HCT116 (cell line): ENCODE measurements around the gene SPDL1. TPM values are rescaled to one million over a fixed set of nuclear protein-coding genes. Genes with fewer than 3 reads are reported as not detected.

Experiments
- ATAC-seq: fragments of 200-7000 bp; cut with Tn5 transposase; 2 replicates; pipeline ENCODE4 v1.9.1; 2020; ENCODE audit warnings: mild to moderate bottlenecking, moderate library complexity
- BruUV-seq: library from RNA; stranded (reverse); fragments of 400-500 nt; replicated peaks from 2 replicates; lab custom pipeline; 2021; lab: Mats Ljungman, UMichigan
- CTCF ChIA-PET: fragments of 300-600 bp; sonication (Branson Sonifier 250); formaldehyde crosslinking; loops from one replicate; lab custom pipeline; 2021; ENCODE audit warnings: antibody characterized with exemption; lab: Charles Lee
- POLR2A ChIA-PET: fragments of 300-600, 350-600 bp; sonication (Branson Sonifier 250); formaldehyde crosslinking; loops from one replicate; lab custom pipeline; 2021; ENCODE audit warnings: antibody characterized with exemption; lab: Charles Lee
- RAD21 ChIA-PET, 2 experiments: fragments of 300-600 bp; sonication (Branson Sonifier 250); formaldehyde crosslinking; loops; one replicate each; lab custom pipeline; 2023; ENCODE audit warnings: low total read pairs in 2 of 2; ENCODE audit not compliant: uncharacterized antibody in 2 of 2, unreplicated experiment in 2 of 2, low non-redundant PET in 1 of 2; lab: Charles Lee
- DNase-seq: peaks from one replicate; pipeline ENCODE4 v3.0.0-alpha.2; 2010; ENCODE audit warnings: low read depth, low spot score
- H2AFZ ChIP-seq: fragments of 200-600 bp; shearing (Covaris generic), sonication (generic); 2 replicates; pipeline ENCODE4 v1.6.1; 2017; ENCODE audit warnings: low read depth, mixed run types, mixed read lengths, antibody characterized with exemption, low read length; ENCODE audit not compliant: poor library complexity, severe bottlenecking
- H3K27ac ChIP-seq: 2 replicates; pipeline ENCODE4 v1.5.1; 2012; ENCODE audit warnings: low read depth, low read length
- H3K27me3 ChIP-seq: fragments of 200-600 bp; sonication (generic); 2 replicates; pipeline ENCODE4 v1.6.1; 2016; ENCODE audit warnings: mixed run types, low read length, mixed read lengths; ENCODE audit not compliant: insufficient read depth
- H3K36me3 ChIP-seq, 2 experiments: fragments of 200-500 bp in 1 of 2; fragments of 200-600 bp in 1 of 2; sonication (Bioruptor generic) in 1 of 2; sonication (generic) in 1 of 2; 2 replicates each; pipeline versions ENCODE4 v1.5.1 to v1.6.1; 2014 to 2016; ENCODE audit warnings: low read length in 2 of 2, inconsistent platforms in 1 of 2, mixed read lengths in 1 of 2, mixed run types in 1 of 2; ENCODE audit not compliant: insufficient read depth in 2 of 2, control insufficient read depth in 1 of 2
- H3K4me1 ChIP-seq, 2 experiments: fragments of 200-600 bp in 1 of 2; sonication (generic) in 1 of 2; 2 replicates each; pipeline versions ENCODE4 v1.5.1 to v1.6.1; 2012 to 2017; ENCODE audit warnings: low read length in 2 of 2, inconsistent platforms in 1 of 2, mild to moderate bottlenecking in 1 of 2, mixed read lengths in 1 of 2, mixed run types in 1 of 2, moderate library complexity in 1 of 2; ENCODE audit not compliant: insufficient read depth in 2 of 2, control insufficient read depth in 1 of 2
- H3K4me2 ChIP-seq: fragments of 200-600 bp; sonication (generic); 2 replicates; pipeline ENCODE4 v1.6.1; 2017; ENCODE audit warnings: mixed run types, low read length, mixed read lengths
- H3K4me3 ChIP-seq, 2 experiments: fragments of 200-600 bp in 1 of 2; sonication (generic) in 1 of 2; replicated peaks in 1 of 2; 2 replicates each; pipeline ENCODE4 v1.5.1; 2011 to 2016; ENCODE audit warnings: low read length in 2 of 2, control low read depth in 1 of 2, low read depth in 1 of 2, mild to moderate bottlenecking in 1 of 2, mixed read lengths in 1 of 2, mixed run types in 1 of 2
- H3K79me2 ChIP-seq: fragments of 200-600 bp; sonication (generic); 2 replicates; pipeline ENCODE4 v1.6.1; 2017; ENCODE audit warnings: mild to moderate bottlenecking, mixed run types, low read length, moderate library complexity, mixed read lengths; ENCODE audit not compliant: insufficient read depth
- H3K9ac ChIP-seq: fragments of 200-600 bp; sonication (generic); 2 replicates; pipeline ENCODE4 v1.6.1; 2016; ENCODE audit warnings: low read length, mixed read lengths
- H3K9me2 ChIP-seq: fragments of 200-600 bp; sonication (generic), shearing (Covaris generic); 2 replicates; pipeline ENCODE4 v1.6.1; 2017; ENCODE audit warnings: mixed run types, mild to moderate bottlenecking, moderate library complexity; ENCODE audit not compliant: insufficient read depth
- H3K9me3 ChIP-seq, 2 experiments: fragments of 200-500 bp in 1 of 2; fragments of 200-600 bp in 1 of 2; sonication (Bioruptor generic) in 1 of 2; sonication (generic) in 1 of 2; 2 replicates each; pipeline ENCODE4 v1.6.1; 2014 to 2017; ENCODE audit warnings: low read length in 2 of 2, mixed read lengths in 2 of 2, inconsistent platforms in 1 of 2, low read depth in 1 of 2, mild to moderate bottlenecking in 1 of 2, mixed run types in 1 of 2, moderate library complexity in 1 of 2; ENCODE audit not compliant: control insufficient read depth in 1 of 2, insufficient read depth in 1 of 2
- H4K20me1 ChIP-seq: fragments of 200-600 bp; sonication (generic), shearing (Covaris generic); 2 replicates; pipeline ENCODE4 v1.6.1; 2017; ENCODE audit warnings: mixed run types, mild to moderate bottlenecking, moderate library complexity; ENCODE audit not compliant: insufficient read depth
- CBX3 ChIP-seq: IDR thresholded peaks from 2 replicates; pipeline ENCODE4 v1.6.1; 2012; ENCODE audit warnings: low read depth
- CEBPB ChIP-seq: IDR thresholded peaks from 2 replicates; pipeline ENCODE4 v1.6.1; 2012; ENCODE audit warnings: low read depth
- CTCF ChIP-seq, 3 experiments: fragments of 200-600 bp in 1 of 3; sonication (generic) in 1 of 3; IDR thresholded peaks in 2 of 3; conservative IDR thresholded peaks in 1 of 3; 2 replicates each; pipeline ENCODE4 v1.5.1; 2012 to 2017; ENCODE audit warnings: low read depth in 2 of 3, low read length in 2 of 3, antibody characterized with exemption in 1 of 3, borderline replicate concordance in 1 of 3, control low read depth in 1 of 3, mild to moderate bottlenecking in 1 of 3, mixed read lengths in 1 of 3, mixed run types in 1 of 3, moderate library complexity in 1 of 3; ENCODE audit not compliant: insufficient read depth in 1 of 3
- EGR1 ChIP-seq: IDR thresholded peaks from 2 replicates; pipeline ENCODE4 v1.6.1; 2012; ENCODE audit warnings: low read depth
- ELF1 ChIP-seq: IDR thresholded peaks from 2 replicates; pipeline ENCODE4 v1.6.1; 2012; ENCODE audit warnings: low read depth, borderline replicate concordance
- EZH2phosphoT487 ChIP-seq: fragments of 200-600 bp; IDR thresholded peaks from 2 replicates; pipeline ENCODE4 v1.6.1; 2018; ENCODE audit warnings: antibody characterized with exemption, borderline replicate concordance
- FOSL1 ChIP-seq: IDR thresholded peaks from 2 replicates; pipeline ENCODE4 v1.6.1; 2012; ENCODE audit warnings: low read depth
- JUND ChIP-seq: IDR thresholded peaks from 2 replicates; pipeline ENCODE4 v1.6.1; 2012
- MAX ChIP-seq: IDR thresholded peaks from 2 replicates; pipeline ENCODE4 v1.6.1; 2012
- POLR2AphosphoS5 ChIP-seq: IDR thresholded peaks from 2 replicates; pipeline ENCODE4 v1.6.1; 2011; ENCODE audit warnings: mild to moderate bottlenecking, low read depth, low read length, moderate library complexity
- REST ChIP-seq: IDR thresholded peaks from 2 replicates; pipeline ENCODE4 v1.6.1; 2012; ENCODE audit warnings: low read depth
- SIN3A ChIP-seq: IDR thresholded peaks from 2 replicates; pipeline ENCODE4 v1.6.1; 2012; ENCODE audit warnings: low read depth
- SP1 ChIP-seq: IDR thresholded peaks from 2 replicates; pipeline ENCODE4 v1.6.1; 2012; ENCODE audit warnings: low read depth
- YY1 ChIP-seq: IDR thresholded peaks from 2 replicates; pipeline ENCODE4 v1.6.1; 2011; ENCODE audit warnings: low read length, low read depth, moderate library complexity, mild to moderate bottlenecking; ENCODE audit not compliant: insufficient replicate concordance; ENCODE audit errors: extremely low read depth
- ZFX ChIP-seq: fragments of 450-650 bp; IDR thresholded peaks from 2 replicates; pipeline ENCODE4 v1.6.1; 2017
- ZNF274 ChIP-seq: fragments of 200-500 bp; sonication (Bioruptor generic); IDR thresholded peaks from 2 replicates; pipeline ENCODE4 v1.6.1; 2014; ENCODE audit warnings: mild to moderate bottlenecking, low read depth, low read length, inconsistent platforms
- intact Hi-C: fragments of 100-400 bp; cut with micrococcal nuclease; formaldehyde crosslinking; loops from 2 replicates; pipeline ENCODE4 v1.10.0; 2022
- total RNA-seq: library from RNA; stranded (reverse); gene quantifications from one replicate; pipeline ENCODE4 v1.2.1, GENCODE V29; 2021; ENCODE audit not compliant: unreplicated experiment

Gene SPDL1
- total RNA-seq, 1 experiment from 2014 or later: 28.5 TPM

GRCh38 chr5:169631360-169631759, 47.8 kb downstream of the SPDL1 start:
- no peak overlapping the region for H3K4me2 ChIP-seq
- no peak overlapping the region for H3K4me3 ChIP-seq
- ChIA-PET POLR2A (no interaction called here), RAD21 (no interaction called here), CTCF (no interaction called here)
- ATAC-seq (no peak), DNase-seq (no peak)
- no peak overlapping the region for H3K9ac ChIP-seq
- H3K4me1 ChIP-seq: no peaks in the 10 kb centered on the region
- no peaks in the 10 kb centered on the region for H3K36me3 ChIP-seq
- no peaks in the 10 kb centered on the region for H3K9me3 ChIP-seq
- no peaks in the 10 kb centered on the region for H3K79me2 ChIP-seq
- H2AFZ ChIP-seq: no peak overlapping the region
- no TSS peak for BruUV-seq
- intact Hi-C loops: no loop called here
- no peak overlapping the region for H3K27ac ChIP-seq
- H3K9me2 ChIP-seq: no peaks in the 10 kb centered on the region
- H3K27me3 ChIP-seq: no peaks in the 10 kb centered on the region
- no peaks in the 10 kb centered on the region for H4K20me1 ChIP-seq
- no peak for TF ChIP-seq REST

GRCh38 chr5:169632946-169633345, 49.4 kb downstream of the SPDL1 start:
- Histone ChIP-seq H3K4me3 (no peak overlapping the region), H3K27ac (no peak overlapping the region), H2AFZ (no peak overlapping the region), H3K79me2 (no peaks in the 10 kb centered on the region), H3K9me3 (no peaks in the 10 kb centered on the region), H3K27me3 (no peaks in the 10 kb centered on the region), H4K20me1 (no peaks in the 10 kb centered on the region), H3K36me3 (no peaks in the 10 kb centered on the region), H3K9me2 (no peaks in the 10 kb centered on the region), H3K4me1 (no peaks in the 10 kb centered on the region), H3K9ac (no peak overlapping the region), H3K4me2 (no peak overlapping the region)
- no peak for ATAC-seq
- ChIA-PET POLR2A (no interaction called here), CTCF (no interaction called here), RAD21 (no interaction called here)
- BruUV-seq: no TSS peak
- intact Hi-C loops: no loop called here
- TF ChIP-seq CEBPB (no peak), FOSL1 (no peak), CBX3 (no peak), ELF1 (no peak), CTCF (IDR thresholded peaks at IDR 0.05 in 2 of 3, conservative IDR thresholded peaks at IDR 0.05 in 1 of 3; ENCODE audit: borderline replicate concordance in 1 of 3, insufficient read depth in 1 of 3, low read depth in 2 of 3, low read length in 2 of 3) (no peak), MAX (no peak), SP1 (no peak), EZH2phosphoT487 (no peak), JUND (no peak), SIN3A (no peak), POLR2AphosphoS5 (no peak), EGR1 (no peak), YY1 (no peak), ZFX (no peak), ZNF274 (no peak)
- TF ChIP-seq, all 23 proteins: peak for 0
- no peak for DNase-seq
